Activated T-cell treated with anti-CD3 and anti-CD28 coated beads, Interleukin-2, amount 50 U/mL, for 72 hours (primary cell): ENCODE measurements around the gene DOCK1. TPM values are rescaled to one million over a fixed set of nuclear protein-coding genes. Genes with fewer than 3 reads are reported as not detected.

Experiments used
- ATAC-seq, 2 donors: fragments of 150-1000 bp; cut with Tn5 transposase; replicated peaks in 1 of 2; 2 replicates each; pipeline ENCODE4 v1.10.0; 2021; ENCODE audit warnings: moderate library complexity in 2 of 2, mild to moderate bottlenecking in 1 of 2
- DNase-seq, 2 donors: peaks; one replicate each; pipeline ENCODE4 v3.0.0; 2021 to 2022; ENCODE audit warnings: mixed read lengths in 1 of 2
- H3K27ac Mint-ChIP-seq: one replicate; pipeline ENCODE4 v1.8.0; 2022; ENCODE audit warnings: mild to moderate bottlenecking, moderate library complexity, mixed read lengths
- H3K27me3 Mint-ChIP-seq: one replicate; pipeline ENCODE4 v1.8.0; 2022; ENCODE audit warnings: low read depth, mixed read lengths
- H3K36me3 Mint-ChIP-seq, 2 donors: one replicate each; pipeline ENCODE4 v1.8.0; 2022; ENCODE audit warnings: mixed read lengths in 2 of 2, mild to moderate bottlenecking in 1 of 2; ENCODE audit not compliant: insufficient read depth in 2 of 2
- H3K4me1 Mint-ChIP-seq: one replicate; pipeline ENCODE4 v1.8.0; 2022; ENCODE audit warnings: low read depth, mixed read lengths
- H3K4me3 Mint-ChIP-seq, 2 donors: one replicate each; pipeline ENCODE4 v1.8.0; 2022; ENCODE audit warnings: mild to moderate bottlenecking in 2 of 2, mixed read lengths in 2 of 2, moderate library complexity in 2 of 2
- H3K9me3 Mint-ChIP-seq, 2 donors: one replicate each; pipeline ENCODE4 v1.8.0; 2022; ENCODE audit warnings: mixed read lengths in 2 of 2
- total RNA-seq, 2 donors: library from RNA; stranded (reverse); gene quantifications; one replicate each; pipeline ENCODE4 v1.2.3, GENCODE V29; 2022

DOCK1 gene
- total RNA-seq, 2 donors from 2014 or later = 0.35 to 0.53 TPM

- no peaks in the 10 kb centered on the region for H3K4me1 Mint-ChIP-seq
- DNase-seq (no peak), ATAC-seq (no peak)
- H3K4me3 Mint-ChIP-seq = no peak overlapping the region
- H3K36me3 Mint-ChIP-seq = no peaks in the 10 kb centered on the region
- no peaks in the 10 kb centered on the region for H3K27me3 Mint-ChIP-seq
- H3K9me3 Mint-ChIP-seq = no peaks in the 10 kb centered on the region
- H3K27ac Mint-ChIP-seq = no peak overlapping the region
Observed at GRCh38 chr10:127149501-127150081, 244.4 kb downstream of the DOCK1 start.

GRCh38 chr10:127150136-127150535 lies 244.9 kb downstream of the DOCK1 start:
- ATAC-seq = no peak
- no peaks in the 10 kb centered on the region for H3K36me3 Mint-ChIP-seq
- no peak for DNase-seq
- no peaks in the 10 kb centered on the region for H3K27me3 Mint-ChIP-seq
- H3K9me3 Mint-ChIP-seq = no peaks in the 10 kb centered on the region
- H3K27ac Mint-ChIP-seq = no peak overlapping the region
- H3K4me3 Mint-ChIP-seq = no peak overlapping the region
- H3K4me1 Mint-ChIP-seq = no peaks in the 10 kb centered on the region

GRCh38 chr10:127151541-127151940 lies 246.3 kb downstream of the DOCK1 start:
- Mint-ChIP-seq H3K9me3 (no peaks in the 10 kb centered on the region), H3K27me3 (no peaks in the 10 kb centered on the region), H3K4me3 (no peak overlapping the region), H3K4me1 (no peaks in the 10 kb centered on the region), H3K36me3 (no peaks in the 10 kb centered on the region), H3K27ac (no peak overlapping the region)
- DNase-seq = no peak
- ATAC-seq = no peak

GRCh38 chr10:127151981-127152699 lies 246.9 kb downstream of the DOCK1 start:
- Mint-ChIP-seq H3K36me3 (no peaks in the 10 kb centered on the region), H3K27ac (no peak overlapping the region), H3K27me3 (no peaks in the 10 kb centered on the region), H3K9me3 (no peaks in the 10 kb centered on the region), H3K4me1 (no peaks in the 10 kb centered on the region), H3K4me3 (no peak overlapping the region)
- DNase-seq (no peak), ATAC-seq (no peak)

GRCh38 chr10:127153181-127153580 lies 248.0 kb downstream of the DOCK1 start:
- DNase-seq = no peak
- H3K9me3 Mint-ChIP-seq = no peaks in the 10 kb centered on the region
- no peaks in the 10 kb centered on the region for H3K36me3 Mint-ChIP-seq
- ATAC-seq = no peak
- no peak overlapping the region for H3K4me3 Mint-ChIP-seq
- no peaks in the 10 kb centered on the region for H3K4me1 Mint-ChIP-seq
- no peaks in the 10 kb centered on the region for H3K27me3 Mint-ChIP-seq
- H3K27ac Mint-ChIP-seq = no peak overlapping the region

GRCh38 chr10:127154831-127155620 lies 249.8 kb downstream of the DOCK1 start:
- no peaks in the 10 kb centered on the region for H3K9me3 Mint-ChIP-seq
- H3K27ac Mint-ChIP-seq = no peak overlapping the region
- no peaks in the 10 kb centered on the region for H3K36me3 Mint-ChIP-seq
- ATAC-seq = no peak
- H3K4me3 Mint-ChIP-seq = no peak overlapping the region
- no peaks in the 10 kb centered on the region for H3K27me3 Mint-ChIP-seq
- DNase-seq = no peak
- H3K4me1 Mint-ChIP-seq = no peaks in the 10 kb centered on the region

- Mint-ChIP-seq H3K27me3 (no peaks in the 10 kb centered on the region), H3K36me3 (no peaks in the 10 kb centered on the region), H3K4me1 (no peaks in the 10 kb centered on the region), H3K27ac (no peak overlapping the region), H3K9me3 (no peaks in the 10 kb centered on the region), H3K4me3 (no peak overlapping the region)
- DNase-seq (no peak), ATAC-seq (no peak)
Observed at GRCh38 chr10:127157089-127157488, 251.9 kb downstream of the DOCK1 start.

- no peaks in the 10 kb centered on the region for H3K27me3 Mint-ChIP-seq
- no peak overlapping the region for H3K27ac Mint-ChIP-seq
Observed at GRCh38 chr10:127157506-127158200, 252.4 kb downstream of the DOCK1 start.

GRCh38 chr10:127158662-127159061 lies 253.4 kb downstream of the DOCK1 start:
- Mint-ChIP-seq H3K9me3 (no peaks in the 10 kb centered on the region), H3K36me3 (no peaks in the 10 kb centered on the region), H3K4me3 (no peak overlapping the region), H3K27ac (no peak overlapping the region), H3K4me1 (no peaks in the 10 kb centered on the region), H3K27me3 (no peaks in the 10 kb centered on the region)
- ATAC-seq (no peak), DNase-seq (no peak)

More at GRCh38 chr10:127157506-127158200, 252.4 kb downstream of the DOCK1 start:
- H3K4me1 Mint-ChIP-seq = no peaks in the 10 kb centered on the region
- no peak for ATAC-seq
- no peaks in the 10 kb centered on the region for H3K9me3 Mint-ChIP-seq
- H3K36me3 Mint-ChIP-seq = no peaks in the 10 kb centered on the region
- no peak overlapping the region for H3K4me3 Mint-ChIP-seq
- DNase-seq = no peak

- no peaks in the 10 kb centered on the region for H3K36me3 Mint-ChIP-seq
- H3K27ac Mint-ChIP-seq = no peak overlapping the region
- H3K4me1 Mint-ChIP-seq = no peaks in the 10 kb centered on the region
- no peaks in the 10 kb centered on the region for H3K9me3 Mint-ChIP-seq
- no peak for ATAC-seq
- no peak for DNase-seq
- H3K4me3 Mint-ChIP-seq = no peak overlapping the region
- no peaks in the 10 kb centered on the region for H3K27me3 Mint-ChIP-seq
Observed at GRCh38 chr10:127159648-127160245, 254.5 kb downstream of the DOCK1 start.

- Mint-ChIP-seq H3K4me3 (no peak overlapping the region), H3K36me3 (no peaks in the 10 kb centered on the region), H3K9me3 (no peaks in the 10 kb centered on the region), H3K27ac (no peak overlapping the region), H3K27me3 (no peaks in the 10 kb centered on the region), H3K4me1 (no peaks in the 10 kb centered on the region)
- ATAC-seq (no peak), DNase-seq (no peak)
Observed at GRCh38 chr10:127161482-127161881, 256.3 kb downstream of the DOCK1 start.

- H3K4me1 Mint-ChIP-seq = no peaks in the 10 kb centered on the region
- H3K27ac Mint-ChIP-seq = no peak overlapping the region
- DNase-seq (no peak), ATAC-seq (no peak)
- no peaks in the 10 kb centered on the region for H3K27me3 Mint-ChIP-seq
- no peaks in the 10 kb centered on the region for H3K9me3 Mint-ChIP-seq
- no peak overlapping the region for H3K4me3 Mint-ChIP-seq
- H3K36me3 Mint-ChIP-seq = no peaks in the 10 kb centered on the region
Observed at GRCh38 chr10:127162841-127163240, 257.6 kb downstream of the DOCK1 start.

GRCh38 chr10:127168261-127168660 lies 263.0 kb downstream of the DOCK1 start:
- no peaks in the 10 kb centered on the region for H3K9me3 Mint-ChIP-seq
- H3K27ac Mint-ChIP-seq = no peak overlapping the region
- no peak overlapping the region for H3K4me3 Mint-ChIP-seq
- H3K4me1 Mint-ChIP-seq = no peaks in the 10 kb centered on the region
- ATAC-seq = no peak
- H3K27me3 Mint-ChIP-seq = no peaks in the 10 kb centered on the region
- DNase-seq = no peak
- H3K36me3 Mint-ChIP-seq = no peaks in the 10 kb centered on the region
